Spinal cord (tissue), 10 donors: ENCODE measurements around the gene PLIN3. TPM values are rescaled to one million over a fixed set of nuclear protein-coding genes. Genes with fewer than 3 reads are reported as not detected.
A peak's percentile ranks its signal among the peaks of the same experiment; 100 is the strongest.
"Not testable (repeated sequence)": the region's sequence is repeated elsewhere in the genome, so short reads cannot be mapped to it uniquely, and the experiment has no call there.

Source experiments
- DNase-seq, 6 donors: peaks; one replicate each; pipeline versions ENCODE4 v3.0.0 to v3.0.0-alpha.2; 2013 to 2015; ENCODE audit warnings: low spot score in 6 of 6, low read depth in 4 of 6
- H3K27ac ChIP-seq: one replicate; pipeline ENCODE4 v1.5.1; 2013; ENCODE audit warnings: low read depth, low read length, control low read depth
- H3K27me3 ChIP-seq: one replicate; pipeline ENCODE4 v1.6.1; 2013; ENCODE audit warnings: low read length; ENCODE audit not compliant: control insufficient read depth, insufficient read depth
- H3K36me3 ChIP-seq: one replicate; pipeline ENCODE4 v1.6.1; 2013; ENCODE audit warnings: low read length; ENCODE audit not compliant: control insufficient read depth, insufficient read depth
- H3K4me1 ChIP-seq: one replicate; pipeline ENCODE4 v1.6.1; 2013; ENCODE audit warnings: low read length; ENCODE audit not compliant: control insufficient read depth, insufficient read depth
- H3K4me3 ChIP-seq: one replicate; pipeline ENCODE4 v1.5.1; 2013; ENCODE audit warnings: low read depth, low read length, control low read depth
- H3K9me3 ChIP-seq: one replicate; pipeline ENCODE4 v1.6.1; 2013; ENCODE audit warnings: low read length; ENCODE audit not compliant: control insufficient read depth, insufficient read depth
- WGBS: methylation state at CpG from one replicate; pipeline ENCODE4 v1.1.5; 2013; ENCODE audit warnings: missing lambda C conversion rate; ENCODE audit not compliant: insufficient coverage; 5-methylcytosine and 5-hydroxymethylcytosine counted together
- polyA plus RNA-seq, 2 donors: library from polyadenylated mRNA; unstranded; fragments of 120-200 nt; gene quantifications; one replicate each; pipeline ENCODE4 v1.2.1, GENCODE V29; 2013; ENCODE audit not compliant: insufficient read length in 2 of 2
- total RNA-seq, 2 donors: library from RNA; depleted of rRNA in 1 of 2; stranded (reverse); fragments of 120-200 nt in 1 of 2; fragments of >200 nt in 1 of 2; gene quantifications; one replicate each; pipeline versions ENCODE4 v1.2.3 to v1.2.4, GENCODE V29; 2013 to 2014
- donor health status: healthy.

PLIN3 gene
- total and polyA plus RNA-seq, 4 donors: 26.5 to 44.7 (median 35.6) TPM

- H3K36me3 ChIP-seq, H3K27me3 ChIP-seq, H3K27ac ChIP-seq, H3K4me3 ChIP-seq, DNase-seq, H3K9me3 ChIP-seq, H3K4me1 ChIP-seq: not testable (repeated sequence)
- WGBS: no CpG with 5 or more reads among the region's 11 CpGs
These were observed 25.5 kb upstream of the PLIN3 start for GRCh38 chr19:4892962-4893361.

GRCh38 chr19:4891066-4891465, 23.6 kb upstream of the PLIN3 start:
- H3K4me3 ChIP-seq: no peak overlapping the region
- 91% methylated on average over 22 of the region's 22 CpGs for WGBS
- H3K27ac ChIP-seq: no peak overlapping the region
- DNase-seq: no peak
- peaks cover 4% of the 10 kb centered on the region for H3K4me1 ChIP-seq
- H3K36me3 ChIP-seq: no peaks in the 10 kb centered on the region
- no peaks in the 10 kb centered on the region for H3K9me3 ChIP-seq
- H3K27me3 ChIP-seq: no peaks in the 10 kb centered on the region

GRCh38 chr19:4889034-4889815, 21.8 kb upstream of the PLIN3 start:
- peak in 2 of 6 donors; percentile 52 to 71 for DNase-seq
- H3K9me3 ChIP-seq: no peaks in the 10 kb centered on the region
- no peak overlapping the region for H3K27ac ChIP-seq
- H3K4me1 ChIP-seq: no peaks in the 10 kb centered on the region
- no peaks in the 10 kb centered on the region for H3K36me3 ChIP-seq
- no peaks in the 10 kb centered on the region for H3K27me3 ChIP-seq
- 68% methylated on average over 5 of the region's 14 CpGs for WGBS
- no peak overlapping the region for H3K4me3 ChIP-seq

- not testable (repeated sequence) for H3K27me3 ChIP-seq, H3K9me3 ChIP-seq, H3K4me1 ChIP-seq, H3K27ac ChIP-seq, DNase-seq, H3K4me3 ChIP-seq, H3K36me3 ChIP-seq
- no CpG with 5 or more reads among the region's 6 CpGs for WGBS
These were observed 20.3 kb upstream of the PLIN3 start for GRCh38 chr19:4887803-4888202.

- H3K4me3 ChIP-seq, DNase-seq, H3K36me3 ChIP-seq, H3K27me3 ChIP-seq, H3K27ac ChIP-seq, H3K4me1 ChIP-seq, H3K9me3 ChIP-seq: not testable (repeated sequence)
- WGBS: no CpG with 5 or more reads among the region's 6 CpGs
These were observed 17.5 kb upstream of the PLIN3 start for GRCh38 chr19:4884993-4885392.

GRCh38 chr19:4882874-4883273, 15.4 kb upstream of the PLIN3 start:
- H3K27me3 ChIP-seq, H3K9me3 ChIP-seq, H3K36me3 ChIP-seq, DNase-seq, H3K27ac ChIP-seq, H3K4me3 ChIP-seq: not testable (repeated sequence)
- peaks cover 15% of the 10 kb centered on the region for H3K4me1 ChIP-seq
- WGBS: 92% methylated on average over 2 of the region's 6 CpGs

- Histone ChIP-seq H3K4me3 (no peak overlapping the region), H3K9me3 (no peaks in the 10 kb centered on the region), H3K4me1 (peaks cover 25% of the 10 kb centered on the region), H3K27me3 (no peaks in the 10 kb centered on the region), H3K36me3 (no peaks in the 10 kb centered on the region), H3K27ac (peak overlapping the region; percentile 92)
- 96% methylated on average over 5 of the region's 11 CpGs for WGBS
- DNase-seq: no peak
These were observed 11.6 kb upstream of the PLIN3 start for GRCh38 chr19:4879041-4879440.

GRCh38 chr19:4878491-4878968, 11.1 kb upstream of the PLIN3 start:
- peak overlapping the region; percentile 92 for H3K27ac ChIP-seq
- H3K36me3 ChIP-seq: no peaks in the 10 kb centered on the region
- DNase-seq: no peak
- WGBS: 21% methylated on average over 21 of the region's 23 CpGs
- no peak overlapping the region for H3K4me3 ChIP-seq
- no peaks in the 10 kb centered on the region for H3K9me3 ChIP-seq
- H3K4me1 ChIP-seq: peaks cover 25% of the 10 kb centered on the region
- H3K27me3 ChIP-seq: no peaks in the 10 kb centered on the region

GRCh38 chr19:4877753-4878490, 10.5 kb upstream of the PLIN3 start:
- peak in 5 of 6 donors; percentile 57 to 90 (median 65) for DNase-seq
- Histone ChIP-seq H3K4me1 (peaks cover 25% of the 10 kb centered on the region), H3K27me3 (no peaks in the 10 kb centered on the region), H3K4me3 (no peak overlapping the region), H3K9me3 (no peaks in the 10 kb centered on the region), H3K36me3 (no peaks in the 10 kb centered on the region), H3K27ac (peak overlapping the region; percentile 92)
- 14% methylated on average over 27 of the region's 30 CpGs for WGBS
